ENCODE measurements around the gene NUP188. TPM values are rescaled to one million over a fixed set of nuclear protein-coding genes. Genes with fewer than 3 reads are reported as not detected.

The NUP188 gene
- total and polyA plus RNA-seq, 2 experiments from 2014 or later = 25.5 to 117 TPM

DNA sequence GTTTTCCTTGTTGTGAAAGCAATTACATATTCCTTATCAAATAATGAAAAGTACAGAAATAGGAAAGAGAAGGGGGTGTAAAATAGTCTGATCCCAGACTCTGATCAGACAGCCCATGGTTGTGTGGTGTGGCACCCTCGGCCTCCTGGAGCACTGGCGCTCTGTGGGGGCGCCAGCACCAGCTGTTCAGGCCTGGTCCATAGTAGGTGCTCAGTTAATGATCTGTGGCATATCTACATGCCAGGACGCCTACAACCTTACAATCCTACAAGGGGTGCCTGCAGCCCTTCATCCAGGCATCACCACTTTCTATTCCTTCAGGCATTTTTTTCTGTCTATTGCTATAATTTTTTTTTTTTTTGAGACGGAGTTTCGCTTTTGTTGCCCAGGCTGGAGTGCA is 105.5 kb downstream of the NUP188 start:
- H3K4me3 Mint-ChIP-seq = no peak overlapping the region
- Histone ChIP-seq H3K4me3 (no peak overlapping the region), H3K36me3 (ENCODE audit: insufficient read depth) (peaks cover 9% of the 10 kb centered on the region), H3K9me2 (ENCODE audit: insufficient read depth) (no peaks in the 10 kb centered on the region), H3K4me1 (ENCODE audit: insufficient read depth) (no peaks in the 10 kb centered on the region), H3K27ac (ENCODE audit: low read depth) (no peak overlapping the region), H2AFZ (no peak overlapping the region), H3K4me2 (no peak overlapping the region), H3K27me3 (ENCODE audit: insufficient read depth) (no peaks in the 10 kb centered on the region), H3F3A (replicated peaks; ENCODE audit: low read depth) (no peaks in the 10 kb centered on the region), H3K79me2 (replicated peaks; ENCODE audit: insufficient read depth) (no peaks in the 10 kb centered on the region), H4K20me1 (replicated peaks; ENCODE audit: insufficient read depth) (no peaks in the 10 kb centered on the region)
- H3K36me3 Mint-ChIP-seq (ENCODE audit: low read depth) = peaks cover 22% of the 10 kb centered on the region
- no peaks in the 10 kb centered on the region for H3K27me3 Mint-ChIP-seq (ENCODE audit: insufficient read depth, low read depth, poor library complexity)
- H3K27ac Mint-ChIP-seq = no peak overlapping the region
- no peak for ATAC-seq
- H3K9me3 Mint-ChIP-seq = no peaks in the 10 kb centered on the region
- no peaks in the 10 kb centered on the region for H3K4me1 Mint-ChIP-seq
- TF ChIP-seq, protein P1, sequence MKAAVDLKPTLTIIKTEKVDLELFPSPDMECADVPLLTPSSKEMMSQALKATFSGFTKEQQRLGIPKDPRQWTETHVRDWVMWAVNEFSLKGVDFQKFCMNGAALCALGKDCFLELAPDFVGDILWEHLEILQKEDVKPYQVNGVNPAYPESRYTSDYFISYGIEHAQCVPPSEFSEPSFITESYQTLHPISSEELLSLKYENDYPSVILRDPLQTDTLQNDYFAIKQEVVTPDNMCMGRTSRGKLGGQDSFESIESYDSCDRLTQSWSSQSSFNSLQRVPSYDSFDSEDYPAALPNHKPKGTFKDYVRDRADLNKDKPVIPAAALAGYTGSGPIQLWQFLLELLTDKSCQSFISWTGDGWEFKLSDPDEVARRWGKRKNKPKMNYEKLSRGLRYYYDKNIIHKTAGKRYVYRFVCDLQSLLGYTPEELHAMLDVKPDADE (IDR thresholded peaks at IDR 0.05) = no peak
- TF ChIP-seq EZH2phosphoT487 (IDR thresholded peaks at IDR 0.05; ENCODE audit: unreplicated experiment) = no peak
- TF ChIP-seq POLR2AphosphoS5 (IDR thresholded peaks at IDR 0.05; ENCODE audit: low read depth) = no peak
- TF ChIP-seq ZNF331 (CRISPR knock-in tag; IDR thresholded peaks at IDR 0.05; ENCODE audit: low read depth) = no peak
- no peak for DNase-seq (ENCODE audit: low spot score)

DNA sequence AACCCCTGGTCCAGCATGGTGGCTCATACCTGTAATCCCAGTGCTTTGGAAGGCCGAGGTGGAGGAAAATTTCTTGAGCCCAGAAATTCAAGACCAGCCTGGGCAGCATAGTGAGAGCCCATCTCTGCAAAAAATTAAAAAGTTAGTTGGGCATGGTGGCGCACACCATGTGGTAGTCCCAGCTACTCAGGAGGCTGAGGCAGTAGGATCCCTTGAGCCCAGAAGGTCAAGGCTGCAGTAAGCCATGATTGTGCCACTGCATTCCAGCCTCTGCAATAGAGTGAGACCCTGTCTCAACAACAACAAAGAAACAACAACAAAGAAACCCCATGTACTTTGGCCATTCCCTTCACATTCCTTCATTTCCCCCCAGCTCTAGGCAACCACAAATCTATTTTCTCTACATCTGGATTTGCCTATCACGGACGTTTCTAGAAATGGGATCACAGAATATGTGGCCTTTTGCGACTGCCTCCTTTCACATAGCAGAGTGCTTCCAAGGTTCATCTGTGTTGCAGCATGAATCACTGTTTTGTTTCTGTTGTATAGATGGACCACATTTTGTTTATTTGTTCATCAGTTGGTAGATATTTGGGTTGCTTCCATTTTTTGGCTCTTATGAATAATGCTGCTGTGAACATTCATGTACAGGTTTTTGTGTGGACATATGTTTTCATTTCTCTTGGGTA is 106.8 kb downstream of the NUP188 start:
- H3K27me3 Mint-ChIP-seq (ENCODE audit: insufficient read depth, low read depth, poor library complexity) = no peaks in the 10 kb centered on the region
- TF ChIP-seq NANOG (IDR thresholded peaks at IDR 0.05; ENCODE audit: borderline replicate concordance) (no peak), JUNB (IDR thresholded peaks at IDR 0.05; ENCODE audit: unreplicated experiment) (no peak), POLR2AphosphoS5 (IDR thresholded peaks at IDR 0.05; ENCODE audit: low read depth) (no peak), EZH2phosphoT487 (IDR thresholded peaks at IDR 0.05; ENCODE audit: unreplicated experiment) (no peak), ZNF114 (CRISPR knock-in tag; IDR thresholded peaks at IDR 0.05) (no peak), CREB1 (CRISPR knock-in tag; IDR thresholded peaks at IDR 0.05; ENCODE audit: low read depth) (no peak), STAT1 (IDR thresholded peaks at IDR 0.05; ENCODE audit: unreplicated experiment) (no peak)
- TF ChIP-seq, protein P2, sequence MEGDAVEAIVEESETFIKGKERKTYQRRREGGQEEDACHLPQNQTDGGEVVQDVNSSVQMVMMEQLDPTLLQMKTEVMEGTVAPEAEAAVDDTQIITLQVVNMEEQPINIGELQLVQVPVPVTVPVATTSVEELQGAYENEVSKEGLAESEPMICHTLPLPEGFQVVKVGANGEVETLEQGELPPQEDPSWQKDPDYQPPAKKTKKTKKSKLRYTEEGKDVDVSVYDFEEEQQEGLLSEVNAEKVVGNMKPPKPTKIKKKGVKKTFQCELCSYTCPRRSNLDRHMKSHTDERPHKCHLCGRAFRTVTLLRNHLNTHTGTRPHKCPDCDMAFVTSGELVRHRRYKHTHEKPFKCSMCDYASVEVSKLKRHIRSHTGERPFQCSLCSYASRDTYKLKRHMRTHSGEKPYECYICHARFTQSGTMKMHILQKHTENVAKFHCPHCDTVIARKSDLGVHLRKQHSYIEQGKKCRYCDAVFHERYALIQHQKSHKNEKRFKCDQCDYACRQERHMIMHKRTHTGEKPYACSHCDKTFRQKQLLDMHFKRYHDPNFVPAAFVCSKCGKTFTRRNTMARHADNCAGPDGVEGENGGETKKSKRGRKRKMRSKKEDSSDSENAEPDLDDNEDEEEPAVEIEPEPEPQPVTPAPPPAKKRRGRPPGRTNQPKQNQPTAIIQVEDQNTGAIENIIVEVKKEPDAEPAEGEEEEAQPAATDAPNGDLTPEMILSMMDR (conservative IDR thresholded peaks at IDR 0.05; ENCODE audit: low read depth in 2 of 2) = no peak
- TF ChIP-seq, protein P1 (IDR thresholded peaks at IDR 0.05) = no peak
- TF ChIP-seq, protein P3, sequence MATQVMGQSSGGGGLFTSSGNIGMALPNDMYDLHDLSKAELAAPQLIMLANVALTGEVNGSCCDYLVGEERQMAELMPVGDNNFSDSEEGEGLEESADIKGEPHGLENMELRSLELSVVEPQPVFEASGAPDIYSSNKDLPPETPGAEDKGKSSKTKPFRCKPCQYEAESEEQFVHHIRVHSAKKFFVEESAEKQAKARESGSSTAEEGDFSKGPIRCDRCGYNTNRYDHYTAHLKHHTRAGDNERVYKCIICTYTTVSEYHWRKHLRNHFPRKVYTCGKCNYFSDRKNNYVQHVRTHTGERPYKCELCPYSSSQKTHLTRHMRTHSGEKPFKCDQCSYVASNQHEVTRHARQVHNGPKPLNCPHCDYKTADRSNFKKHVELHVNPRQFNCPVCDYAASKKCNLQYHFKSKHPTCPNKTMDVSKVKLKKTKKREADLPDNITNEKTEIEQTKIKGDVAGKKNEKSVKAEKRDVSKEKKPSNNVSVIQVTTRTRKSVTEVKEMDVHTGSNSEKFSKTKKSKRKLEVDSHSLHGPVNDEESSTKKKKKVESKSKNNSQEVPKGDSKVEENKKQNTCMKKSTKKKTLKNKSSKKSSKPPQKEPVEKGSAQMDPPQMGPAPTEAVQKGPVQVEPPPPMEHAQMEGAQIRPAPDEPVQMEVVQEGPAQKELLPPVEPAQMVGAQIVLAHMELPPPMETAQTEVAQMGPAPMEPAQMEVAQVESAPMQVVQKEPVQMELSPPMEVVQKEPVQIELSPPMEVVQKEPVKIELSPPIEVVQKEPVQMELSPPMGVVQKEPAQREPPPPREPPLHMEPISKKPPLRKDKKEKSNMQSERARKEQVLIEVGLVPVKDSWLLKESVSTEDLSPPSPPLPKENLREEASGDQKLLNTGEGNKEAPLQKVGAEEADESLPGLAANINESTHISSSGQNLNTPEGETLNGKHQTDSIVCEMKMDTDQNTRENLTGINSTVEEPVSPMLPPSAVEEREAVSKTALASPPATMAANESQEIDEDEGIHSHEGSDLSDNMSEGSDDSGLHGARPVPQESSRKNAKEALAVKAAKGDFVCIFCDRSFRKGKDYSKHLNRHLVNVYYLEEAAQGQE (IDR thresholded peaks at IDR 0.05; ENCODE audit: unreplicated experiment) = no peak

More for the DNA sequence above, 106.8 kb downstream of the NUP188 start:
- H3K27ac Mint-ChIP-seq = no peak overlapping the region
- no peaks in the 10 kb centered on the region for H3K9me3 Mint-ChIP-seq
- no peaks in the 10 kb centered on the region for H3K4me1 Mint-ChIP-seq
- no peak overlapping the region for H3K4me3 ChIP-seq
- no peaks in the 10 kb centered on the region for H3K27me3 ChIP-seq (ENCODE audit: insufficient read depth)
- no peaks in the 10 kb centered on the region; the same call in 1 of the 2 replicates for H3K36me3 ChIP-seq (ENCODE audit: insufficient read depth)
- DNase-seq (ENCODE audit: low spot score) (no peak), ATAC-seq (no peak)
- H3K4me1 ChIP-seq (ENCODE audit: insufficient read depth) = no peaks in the 10 kb centered on the region
- no peak overlapping the region for H3K4me2 ChIP-seq
- H3K79me2 ChIP-seq (replicated peaks; ENCODE audit: insufficient read depth) = no peaks in the 10 kb centered on the region
- H3K27ac ChIP-seq (ENCODE audit: low read depth) = no peak overlapping the region
- H3K36me3 Mint-ChIP-seq (ENCODE audit: low read depth) = peaks cover 16% of the 10 kb centered on the region; the same call in 2 of the 3 replicates
- no peaks in the 10 kb centered on the region for H4K20me1 ChIP-seq (replicated peaks; ENCODE audit: insufficient read depth)
- H2AFZ ChIP-seq = no peak overlapping the region
- no peaks in the 10 kb centered on the region for H3F3A ChIP-seq (replicated peaks; ENCODE audit: low read depth)
- H3K9me2 ChIP-seq (ENCODE audit: insufficient read depth) = no peaks in the 10 kb centered on the region
- H3K4me3 Mint-ChIP-seq = no peak overlapping the region

All from GM23338 (cell line).